Stimulated activated CD4-positive, alpha-beta T cell treated with anti-CD3 and anti-CD28 coated beads, Interleukin-4, amount 100 ng/mL, for 1 hour (primary cell): Measurements from ENCODE around the gene FAM47E.

ENCODE experiments used
- DNase-seq: peaks from one replicate; pipeline ENCODE4 v3.0.0-alpha.2; 2020

FAM47E gene

DNA sequence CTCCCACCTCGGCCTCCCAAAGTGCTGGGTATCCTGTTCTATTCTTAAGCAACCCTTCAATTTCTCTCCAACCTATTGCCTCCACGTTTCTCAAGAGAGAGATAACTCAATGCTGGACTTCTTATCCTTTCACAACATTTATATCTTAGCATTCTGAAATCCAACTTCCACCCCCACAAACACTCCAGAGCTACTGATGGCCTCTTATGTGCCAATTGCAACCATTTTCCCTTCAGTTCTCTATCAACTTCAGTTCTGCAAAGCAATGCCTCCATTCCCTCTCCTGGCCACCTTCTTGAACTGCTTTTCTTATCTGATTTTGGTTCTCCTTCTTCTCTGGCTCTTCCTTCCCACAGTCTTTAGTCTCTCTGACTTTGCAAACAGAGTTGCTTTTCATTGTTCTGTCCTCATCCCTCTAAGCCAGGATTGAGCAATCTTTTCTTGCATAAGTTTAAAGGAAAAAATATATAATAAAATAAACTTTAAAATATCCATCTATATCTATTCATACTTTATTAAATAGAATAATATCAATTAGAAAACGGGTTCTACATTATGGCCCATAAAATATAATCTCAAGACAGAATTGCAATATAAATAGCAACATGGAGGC, 51.4 kb downstream of the FAM47E start:
- DNase-seq: no peak

DNA sequence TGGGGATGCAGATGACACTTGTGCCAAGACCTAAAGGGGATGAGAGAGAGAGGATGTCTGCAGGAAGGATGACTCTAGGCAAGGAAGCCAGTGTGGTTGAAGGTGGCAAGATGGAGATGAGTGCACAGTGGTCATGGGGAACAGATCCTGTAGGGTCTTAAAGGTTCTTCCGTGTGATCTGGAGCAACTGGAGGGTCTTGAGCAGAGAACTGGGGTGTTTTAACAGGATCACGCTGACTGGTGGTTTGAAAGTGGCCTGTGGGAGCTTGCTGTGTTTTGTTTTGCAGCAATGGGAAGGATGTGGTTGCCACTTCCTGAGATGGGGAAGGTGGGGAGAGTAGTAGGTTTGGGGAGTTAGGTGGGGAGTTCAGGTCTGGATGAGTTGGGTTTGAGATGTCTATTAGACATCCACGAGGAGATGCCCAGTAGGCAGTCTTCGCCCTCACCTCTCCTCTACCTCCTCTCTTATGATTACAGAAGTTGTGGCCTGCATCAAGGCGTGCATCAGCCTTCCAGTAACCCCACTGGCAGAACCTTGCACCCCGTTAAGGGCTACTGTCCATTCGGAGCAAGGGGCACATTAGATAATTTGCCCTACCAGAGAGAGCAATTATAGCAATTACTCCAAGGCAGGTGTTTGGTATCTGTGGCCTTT, 53.6 kb downstream of the FAM47E start:
- DNase-seq: no peak

DNA sequence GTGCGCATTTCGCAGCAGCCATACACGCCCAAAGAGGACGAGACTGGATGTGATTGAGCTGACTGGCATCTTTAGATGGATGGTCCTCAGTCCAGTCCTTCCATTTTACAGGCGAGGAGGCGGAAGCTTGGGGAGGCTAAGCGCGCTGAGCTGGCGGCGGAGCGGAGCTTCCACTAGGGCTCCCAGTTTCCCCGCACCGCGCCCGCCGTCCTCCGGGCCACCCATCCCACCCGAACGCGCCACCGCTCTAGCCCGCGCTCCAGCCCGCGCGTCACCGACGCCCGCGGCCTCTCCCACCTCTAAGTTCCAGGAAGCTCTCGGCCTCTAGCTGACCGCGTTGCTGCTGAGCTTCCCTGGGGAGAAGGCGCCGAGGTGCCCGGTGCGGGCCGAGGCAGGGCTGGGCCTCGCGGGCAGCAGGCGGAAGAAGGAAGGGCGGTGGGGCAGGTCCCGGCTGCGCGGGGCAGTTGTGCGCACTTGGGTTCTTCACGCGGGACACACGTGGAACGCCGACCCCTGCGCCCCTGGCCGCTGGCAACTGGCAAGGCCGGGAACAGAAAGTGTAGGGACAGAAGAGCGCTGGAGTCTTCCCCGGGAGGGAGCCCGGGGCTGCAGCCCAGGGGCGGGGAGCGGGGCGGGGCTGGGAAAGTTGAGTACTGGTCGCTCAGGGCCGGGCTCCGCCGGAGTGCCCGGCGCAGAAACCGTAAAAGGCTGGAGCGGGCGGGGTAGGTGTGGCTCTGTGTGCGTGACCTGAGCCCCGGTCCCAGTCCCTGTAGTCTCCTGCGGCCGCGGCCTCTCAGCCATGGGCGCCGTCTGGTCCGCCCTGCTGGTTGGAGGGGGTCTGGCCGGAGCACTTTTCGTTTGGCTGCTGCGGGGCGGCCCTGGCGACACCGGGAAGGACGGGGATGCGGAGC, 54.7 kb downstream of the FAM47E start, which contains the start of gene STBD1:
STBD1 (plus strand) TSS at position 763 of the 911 bp plus-strand sequence; CDS start at position 800, 37 bp downstream.
- peak; percentile 35 for DNase-seq

DNA sequence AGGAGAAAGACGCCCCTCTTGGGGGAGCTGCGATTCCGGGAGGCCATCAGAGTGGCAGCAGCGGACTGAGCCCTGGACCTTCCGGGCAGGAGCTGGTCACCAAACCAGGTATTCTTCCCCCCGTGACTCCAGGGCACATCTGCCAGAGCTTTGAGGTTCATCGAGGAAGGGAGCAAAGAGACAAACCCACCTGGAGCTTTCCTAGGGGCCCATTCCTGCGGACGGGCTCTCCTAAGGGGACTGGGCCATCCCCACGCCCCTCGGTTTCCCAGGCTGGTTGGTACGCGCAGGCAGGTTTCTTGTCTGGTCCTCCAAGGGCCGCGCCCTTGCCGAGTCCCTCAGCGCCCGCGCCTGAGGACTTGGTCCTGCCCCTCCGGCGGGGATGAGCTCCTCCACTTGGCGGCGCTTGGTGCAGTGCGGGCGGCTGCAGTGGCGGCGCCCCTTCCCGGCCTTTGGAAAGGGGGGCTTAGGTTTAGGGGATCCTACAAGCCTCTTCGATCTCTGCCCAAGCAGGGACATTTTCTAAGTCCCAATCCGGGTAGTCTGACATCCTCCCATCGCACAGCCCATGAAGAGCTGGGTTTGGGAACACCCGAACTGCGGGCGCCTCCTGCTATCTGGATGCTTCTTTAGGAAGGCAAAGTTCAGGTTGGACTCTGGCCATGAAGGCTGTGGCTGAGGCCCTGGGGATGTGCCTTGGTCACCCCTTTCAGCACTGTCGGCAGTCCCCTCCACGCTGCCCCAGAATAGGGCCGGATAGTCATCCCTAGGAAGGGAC, 55.5 kb downstream of the FAM47E start:
- DNase-seq: peak; percentile 25

DNA sequence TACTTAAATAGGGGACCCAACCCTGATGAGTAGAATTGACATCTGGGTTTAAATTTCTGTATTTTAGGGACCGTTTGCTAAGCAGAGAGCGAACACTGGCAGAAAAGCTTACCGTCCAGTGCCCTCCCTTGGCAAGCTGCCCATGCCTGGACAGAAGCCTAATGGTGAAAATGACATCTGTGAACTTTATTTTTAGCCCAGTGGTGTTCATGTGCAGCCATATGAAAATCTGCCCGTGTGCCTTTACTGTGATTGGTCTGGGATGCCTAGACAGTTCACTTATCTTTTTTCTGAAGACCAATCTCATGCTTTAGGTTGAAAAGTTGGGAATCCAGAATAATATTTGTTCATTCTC, 56.1 kb downstream of the FAM47E start:
- DNase-seq: no peak

DNA sequence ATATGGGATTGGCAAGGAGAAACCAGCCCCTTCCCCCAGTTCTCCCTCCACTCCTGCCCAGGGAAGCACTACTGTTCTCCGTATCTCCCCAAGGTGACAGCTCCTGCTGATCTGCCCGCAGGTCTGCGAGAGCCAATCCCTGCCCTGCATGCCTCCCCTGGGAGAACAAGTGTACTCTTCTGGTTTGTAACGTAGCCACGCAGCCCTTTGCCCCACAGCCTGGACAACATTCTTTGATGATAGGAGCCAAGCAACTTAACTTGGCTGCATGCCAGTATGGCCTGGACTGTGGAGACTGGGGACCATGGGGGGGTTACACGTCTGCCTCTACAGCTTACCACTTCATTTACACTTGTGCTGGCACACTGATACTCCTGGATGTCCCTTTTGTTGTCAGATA, 57.0 kb downstream of the FAM47E start:
- no peak for DNase-seq

DNA sequence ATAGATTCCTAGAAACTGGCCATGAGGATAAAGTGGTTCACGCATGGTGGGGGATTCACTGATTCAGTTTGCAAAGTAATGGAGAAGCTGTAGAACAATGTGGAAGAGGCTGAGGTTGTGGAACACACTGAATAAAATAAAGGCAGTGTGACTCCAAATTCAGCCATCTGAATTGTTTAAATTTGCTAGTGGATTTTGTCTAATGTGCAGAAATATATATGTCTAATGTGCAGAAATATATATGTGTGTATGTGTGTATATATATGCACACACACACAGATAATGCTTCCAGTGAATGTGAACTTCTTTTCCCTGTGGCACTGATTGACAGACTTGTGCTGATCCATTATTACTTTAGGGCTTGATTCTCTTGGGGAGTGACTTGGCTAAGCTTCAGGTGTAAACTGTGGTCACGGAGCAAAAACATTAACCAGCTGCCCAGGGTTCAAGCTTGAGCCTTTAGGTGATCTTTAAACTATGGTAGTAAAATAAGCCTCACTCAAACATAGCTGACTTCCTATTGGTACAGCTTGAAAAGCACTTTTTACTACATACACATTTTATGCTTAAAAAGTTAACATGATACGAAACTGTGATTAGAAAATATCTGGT, 58.5 kb downstream of the FAM47E start:
- DNase-seq: no peak

DNA sequence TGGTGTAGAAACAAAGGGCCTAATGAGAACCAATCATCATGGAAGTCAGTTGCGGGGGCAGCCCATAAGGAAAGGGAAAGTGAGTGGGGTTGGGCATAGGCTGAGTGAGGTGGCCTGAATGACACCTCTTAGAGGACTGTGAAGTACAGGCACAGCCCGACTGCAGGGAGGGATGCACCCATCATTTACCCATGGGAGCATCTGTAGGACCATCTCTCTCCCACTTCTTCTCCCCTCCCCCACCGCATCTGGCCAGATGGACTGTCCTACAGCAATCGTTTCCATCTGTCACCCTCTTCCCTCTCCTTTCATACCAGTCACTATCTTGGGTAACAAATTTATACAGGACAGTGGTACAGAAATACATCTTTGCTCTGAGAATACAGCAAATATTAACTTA, 59.2 kb downstream of the FAM47E start:
- no peak for DNase-seq

DNA sequence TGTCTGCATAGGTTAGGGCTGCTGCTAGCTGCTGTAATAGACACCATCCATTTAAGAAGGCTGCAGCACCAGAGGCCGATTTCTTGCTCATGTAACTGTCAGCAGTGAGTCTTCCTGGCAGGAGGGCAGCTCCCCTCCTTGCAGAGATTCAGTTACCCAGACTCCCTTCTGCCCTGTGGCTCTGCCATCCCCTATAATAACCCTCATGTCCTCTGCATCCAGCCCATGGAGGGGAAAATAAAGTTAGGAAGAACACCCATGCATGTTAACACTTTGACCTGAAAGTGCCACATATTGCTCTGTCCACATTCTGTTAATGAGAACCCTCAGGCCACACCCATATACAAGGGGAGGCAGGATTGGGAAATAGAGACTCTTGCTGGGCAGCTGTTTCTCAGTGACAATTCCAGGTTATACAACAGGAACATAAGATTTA, 60.4 kb downstream of the FAM47E start:
- no peak for DNase-seq

DNA sequence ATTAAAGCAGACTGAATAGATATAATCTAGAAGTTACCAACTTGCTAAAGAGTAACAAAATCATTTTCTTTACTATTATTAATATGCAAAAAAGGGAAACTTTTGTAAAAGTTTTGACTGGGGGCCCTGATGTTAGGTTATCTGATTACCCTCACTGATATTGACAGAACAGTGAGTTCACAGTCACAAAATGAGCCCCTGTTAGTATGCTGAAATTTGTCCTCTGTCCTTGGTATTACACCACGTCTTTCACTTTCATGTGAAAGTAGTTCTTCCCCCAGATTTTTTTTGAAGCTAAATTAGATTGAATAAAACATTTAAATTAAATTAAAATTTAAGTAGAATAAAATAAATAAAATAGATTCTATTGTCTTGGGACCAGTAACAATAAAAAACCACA, 60.9 kb downstream of the FAM47E start:
- no peak for DNase-seq

DNA sequence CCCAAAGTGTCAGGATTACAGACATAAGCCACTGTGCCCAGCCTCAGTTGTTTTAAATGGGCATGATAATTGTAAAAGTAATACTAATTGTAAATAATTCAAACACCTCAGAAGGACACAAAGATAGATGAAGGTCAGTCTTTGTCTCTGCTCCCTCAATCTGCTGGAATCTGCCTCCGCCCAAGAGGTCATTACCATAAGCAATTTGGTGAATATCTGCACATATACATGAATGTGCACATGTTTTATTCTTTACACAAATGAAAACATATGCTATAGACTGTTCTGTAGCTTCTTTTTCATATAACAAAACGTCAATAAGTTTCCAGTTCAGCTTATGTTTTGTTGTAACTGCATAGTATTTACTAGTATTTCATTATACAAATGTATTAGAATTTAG, 62.0 kb downstream of the FAM47E start:
- no peak for DNase-seq

DNA sequence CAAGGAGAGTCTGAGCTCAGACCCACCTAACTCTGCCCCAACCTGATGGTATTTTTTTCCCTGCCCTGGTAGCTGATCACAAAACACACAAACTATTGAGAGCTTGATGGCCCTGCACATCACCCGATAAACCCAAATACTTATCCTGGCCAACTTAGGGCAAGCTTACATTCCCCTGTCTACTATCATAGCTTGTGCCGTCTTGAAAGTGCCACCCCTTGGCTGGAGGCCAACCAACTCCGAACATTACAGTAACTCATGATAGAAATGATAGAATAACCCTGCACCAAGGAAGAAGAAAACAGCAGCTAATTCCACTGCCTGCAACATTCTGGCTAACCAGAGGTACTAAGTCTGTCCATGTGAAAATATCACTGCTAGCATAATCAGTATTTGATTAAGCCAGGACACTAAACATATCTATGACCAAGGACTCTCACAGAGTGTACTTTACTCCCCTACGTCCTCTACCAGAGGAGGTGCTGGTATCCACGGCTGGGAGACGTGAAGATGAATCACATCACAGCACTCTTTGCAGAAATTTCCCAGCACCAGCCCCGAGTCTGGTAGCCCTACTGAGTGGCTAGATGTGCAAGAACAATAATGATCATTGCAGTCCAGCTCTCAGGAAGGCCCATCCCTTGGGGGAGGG, 63.9 kb downstream of the FAM47E start:
- DNase-seq: no peak

DNA sequence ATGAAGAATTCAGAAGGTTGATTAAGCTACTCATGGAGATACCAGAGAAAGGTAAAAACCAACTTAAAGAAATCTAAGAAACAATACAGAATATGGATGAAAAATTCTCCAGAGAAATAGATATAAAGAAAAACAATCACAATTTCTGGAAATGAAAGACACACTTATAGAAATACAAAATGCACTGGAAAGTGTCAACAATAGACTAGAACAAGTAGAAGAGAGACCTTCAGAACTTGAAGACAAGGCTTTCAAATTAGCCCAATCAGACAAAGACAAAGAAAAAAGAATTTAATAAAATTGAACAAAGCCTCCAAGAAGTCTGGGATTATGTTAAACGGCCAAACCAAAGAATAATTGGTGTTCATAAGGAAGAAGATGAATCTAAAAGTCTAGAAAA, 64.6 kb downstream of the FAM47E start:
- DNase-seq: no peak

DNA sequence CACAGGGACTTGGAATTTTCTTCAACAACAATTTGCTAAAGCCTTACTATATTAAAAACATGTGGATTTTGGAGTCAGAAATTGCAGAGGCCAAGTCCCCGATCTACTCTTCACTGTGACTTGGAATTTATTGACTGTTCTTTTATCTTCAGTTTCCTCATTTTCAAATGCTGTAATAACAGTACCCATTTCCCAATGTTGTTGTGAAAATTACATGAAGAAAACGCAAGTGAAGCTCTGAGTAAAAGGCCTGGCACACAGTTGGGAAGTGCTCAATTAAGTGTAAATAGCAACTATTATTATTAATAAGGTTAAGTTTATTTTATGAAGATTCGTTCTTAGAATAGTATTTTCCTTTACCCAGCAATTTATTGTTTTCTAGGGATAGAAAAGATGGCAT, 70.7 kb downstream of the FAM47E start:
- no peak for DNase-seq

DNA sequence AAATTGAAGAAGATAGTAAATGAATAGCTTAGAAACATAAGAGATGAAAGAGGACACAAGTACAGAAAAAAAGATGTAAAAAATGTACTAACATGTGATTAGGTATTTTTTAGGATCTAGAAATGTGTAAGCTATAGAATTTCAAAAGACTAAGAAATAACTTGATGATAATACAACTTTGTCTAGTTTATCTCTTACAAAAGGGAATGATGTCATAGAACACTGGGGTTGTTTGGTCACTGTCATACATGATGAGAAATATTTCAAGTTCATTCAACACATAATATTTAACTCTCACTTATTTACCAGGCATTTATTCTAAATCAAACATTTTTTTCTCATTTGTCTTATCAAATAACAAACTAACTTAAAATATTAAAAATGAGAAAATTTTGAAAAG, 73.6 kb downstream of the FAM47E start:
- DNase-seq: no peak

DNA sequence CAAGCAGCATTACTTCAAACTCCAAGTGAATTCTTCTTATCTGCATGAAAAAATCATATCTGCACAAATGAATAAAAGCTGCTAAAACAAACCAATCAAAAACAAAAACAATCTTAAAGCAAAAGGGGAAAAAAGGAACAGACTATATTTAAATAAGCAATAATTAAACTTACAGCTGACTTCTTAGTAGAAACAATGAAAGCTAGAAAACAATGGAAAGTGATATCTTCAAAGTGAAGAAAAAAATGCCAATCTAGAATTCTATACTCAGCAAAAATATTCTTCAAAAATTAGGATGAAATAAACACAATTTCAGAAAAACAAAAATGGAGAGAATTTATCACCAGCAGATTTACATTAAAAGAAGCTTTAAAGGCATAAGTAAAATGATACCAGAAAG, 75.0 kb downstream of the FAM47E start:
- no peak for DNase-seq
